B cell (primary cell): Measurements from ENCODE around the gene IRGC.

ENCODE experiments used
- EZH2 ChIP-seq: IDR thresholded peaks from 2 replicates; pipeline ENCODE4 v1.6.1; 2012; ENCODE audit warnings: borderline replicate concordance, low read depth, mild to moderate bottlenecking, moderate library complexity, low read length; ENCODE audit not compliant: insufficient read depth, poor library complexity, severe bottlenecking
- TF ChIP-seq, protein P1 (sequence below): fragments of 200-600 bp; IDR thresholded peaks from one replicate; pipeline ENCODE4 v1.8.0; 2022; ENCODE audit warnings: antibody characterized with exemption, mild to moderate bottlenecking

DNA sequence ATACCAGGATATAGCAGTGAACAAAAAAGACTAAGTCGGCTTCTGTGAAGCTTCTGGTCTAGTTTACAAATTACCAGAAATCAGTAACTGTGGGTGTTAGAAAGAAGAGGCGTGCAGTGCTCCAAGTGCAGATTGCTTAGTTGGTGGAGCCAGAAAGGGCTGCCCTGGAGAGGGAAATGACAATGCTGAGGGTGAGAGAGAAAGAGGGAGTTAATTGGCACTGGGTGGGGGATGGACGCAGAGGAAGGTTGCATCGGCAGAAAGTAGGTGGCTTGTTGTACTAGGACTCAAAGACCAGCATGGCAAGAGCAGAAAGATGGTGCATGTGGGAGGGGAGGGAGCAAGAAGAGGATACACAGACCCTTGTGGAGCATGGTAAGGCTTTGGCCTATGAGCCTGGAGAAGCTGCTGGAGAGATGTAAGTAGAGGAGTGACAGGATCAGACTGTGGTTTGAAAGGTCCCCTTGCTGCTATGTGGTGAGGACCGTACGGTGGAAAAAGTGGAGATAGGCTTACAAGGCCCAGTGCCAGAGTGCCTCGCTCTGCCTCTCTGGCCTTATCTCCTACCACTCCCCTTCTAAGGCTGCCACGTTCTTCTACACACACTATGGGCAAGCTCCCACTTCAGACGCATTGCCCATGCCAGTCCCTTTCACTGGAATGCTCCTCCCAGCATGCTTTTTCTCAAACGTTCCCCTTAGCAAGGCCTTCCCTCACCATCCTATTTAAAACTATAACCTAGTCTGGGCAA, 25.4 kb downstream of the IRGC start:
- TF ChIP-seq, protein P1, sequence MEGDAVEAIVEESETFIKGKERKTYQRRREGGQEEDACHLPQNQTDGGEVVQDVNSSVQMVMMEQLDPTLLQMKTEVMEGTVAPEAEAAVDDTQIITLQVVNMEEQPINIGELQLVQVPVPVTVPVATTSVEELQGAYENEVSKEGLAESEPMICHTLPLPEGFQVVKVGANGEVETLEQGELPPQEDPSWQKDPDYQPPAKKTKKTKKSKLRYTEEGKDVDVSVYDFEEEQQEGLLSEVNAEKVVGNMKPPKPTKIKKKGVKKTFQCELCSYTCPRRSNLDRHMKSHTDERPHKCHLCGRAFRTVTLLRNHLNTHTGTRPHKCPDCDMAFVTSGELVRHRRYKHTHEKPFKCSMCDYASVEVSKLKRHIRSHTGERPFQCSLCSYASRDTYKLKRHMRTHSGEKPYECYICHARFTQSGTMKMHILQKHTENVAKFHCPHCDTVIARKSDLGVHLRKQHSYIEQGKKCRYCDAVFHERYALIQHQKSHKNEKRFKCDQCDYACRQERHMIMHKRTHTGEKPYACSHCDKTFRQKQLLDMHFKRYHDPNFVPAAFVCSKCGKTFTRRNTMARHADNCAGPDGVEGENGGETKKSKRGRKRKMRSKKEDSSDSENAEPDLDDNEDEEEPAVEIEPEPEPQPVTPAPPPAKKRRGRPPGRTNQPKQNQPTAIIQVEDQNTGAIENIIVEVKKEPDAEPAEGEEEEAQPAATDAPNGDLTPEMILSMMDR: no peak
- TF ChIP-seq EZH2: no peak
